A673 (cell line): ENCODE data around the gene PNPLA3.

Experiments
- CTCF ChIP-seq: fragments of 300-800, 200-600 bp; sonication (generic); conservative IDR thresholded peaks from 2 replicates; pipeline ENCODE4 v1.5.1; 2017; ENCODE audit warnings: low read depth, mild to moderate bottlenecking, antibody characterized with exemption, low read length, moderate library complexity, mixed read lengths
- EZH2 ChIP-seq: fragments of 200-600 bp; sonication (generic); IDR thresholded peaks from 2 replicates; pipeline ENCODE4 v1.6.1; 2017; ENCODE audit warnings: borderline replicate concordance, low read depth, mild to moderate bottlenecking, mixed read lengths, antibody characterized with exemption, low read length; ENCODE audit not compliant: poor library complexity, severe bottlenecking

GRCh38 chr22:43994006-43994405, 70.4 kb downstream of the PNPLA3 start:
- no peak for TF ChIP-seq CTCF
- TF ChIP-seq EZH2 = no peak
